Ammon's horn (tissue), 1 donor: Measurements from ENCODE around the gene GDPD5.

Experiments
- DNase-seq: peaks from one replicate; pipeline ENCODE4 v3.0.0-alpha.2; 2016; ENCODE audit warnings: low spot score

GDPD5 gene

GRCh38 chr11:75472081-75472732 is 53.5 kb downstream of the GDPD5 start:
- no peak for DNase-seq

- DNase-seq = no peak
Measured at GRCh38 chr11:75471176-75471973, 54.4 kb downstream of the GDPD5 start.

GRCh38 chr11:75470476-75471080 is 55.2 kb downstream of the GDPD5 start:
- DNase-seq = no peak

- DNase-seq = no peak
Measured at GRCh38 chr11:75469785-75470405, 55.8 kb downstream of the GDPD5 start.

GRCh38 chr11:75468534-75469340 is 57.0 kb downstream of the GDPD5 start:
- DNase-seq = no peak

- no peak for DNase-seq
Measured at GRCh38 chr11:75467881-75468280, 57.9 kb downstream of the GDPD5 start.

GRCh38 chr11:75467311-75467710 is 58.4 kb downstream of the GDPD5 start:
- no peak for DNase-seq

- no peak for DNase-seq
Measured at GRCh38 chr11:75465701-75466531, 59.8 kb downstream of the GDPD5 start.

- no peak for DNase-seq
Measured at GRCh38 chr11:75463106-75463774, 62.5 kb downstream of the GDPD5 start.

- no peak for DNase-seq
Measured at GRCh38 chr11:75462117-75462653, 63.6 kb downstream of the GDPD5 start.

- no peak for DNase-seq
Measured at GRCh38 chr11:75461151-75461550, 64.6 kb downstream of the GDPD5 start.

- no peak for DNase-seq
Measured at GRCh38 chr11:75456596-75457183, 69.1 kb downstream of the GDPD5 start.

- DNase-seq = no peak
Measured at GRCh38 chr11:75454987-75455386, 70.8 kb downstream of the GDPD5 start.

GRCh38 chr11:75453916-75454655 is 71.7 kb downstream of the GDPD5 start:
- no peak for DNase-seq

- DNase-seq = no peak
Measured at GRCh38 chr11:75450826-75451821, 74.6 kb downstream of the GDPD5 start.

- DNase-seq = no peak
Measured at GRCh38 chr11:75450236-75450635, 75.5 kb downstream of the GDPD5 start.

- DNase-seq = no peak
Measured at GRCh38 chr11:75449776-75450175, 76.0 kb downstream of the GDPD5 start.

GRCh38 chr11:75449271-75449670 is 76.5 kb downstream of the GDPD5 start:
- no peak for DNase-seq
